ENCODE measurements around the gene SIRT5. TPM values are rescaled to one million over a fixed set of nuclear protein-coding genes. Genes with fewer than 3 reads are reported as not detected.

The SIRT5 gene
- total and polyA plus RNA-seq, 2 experiments from 2014 or later = 16.3 to 21.7 TPM

DNA sequence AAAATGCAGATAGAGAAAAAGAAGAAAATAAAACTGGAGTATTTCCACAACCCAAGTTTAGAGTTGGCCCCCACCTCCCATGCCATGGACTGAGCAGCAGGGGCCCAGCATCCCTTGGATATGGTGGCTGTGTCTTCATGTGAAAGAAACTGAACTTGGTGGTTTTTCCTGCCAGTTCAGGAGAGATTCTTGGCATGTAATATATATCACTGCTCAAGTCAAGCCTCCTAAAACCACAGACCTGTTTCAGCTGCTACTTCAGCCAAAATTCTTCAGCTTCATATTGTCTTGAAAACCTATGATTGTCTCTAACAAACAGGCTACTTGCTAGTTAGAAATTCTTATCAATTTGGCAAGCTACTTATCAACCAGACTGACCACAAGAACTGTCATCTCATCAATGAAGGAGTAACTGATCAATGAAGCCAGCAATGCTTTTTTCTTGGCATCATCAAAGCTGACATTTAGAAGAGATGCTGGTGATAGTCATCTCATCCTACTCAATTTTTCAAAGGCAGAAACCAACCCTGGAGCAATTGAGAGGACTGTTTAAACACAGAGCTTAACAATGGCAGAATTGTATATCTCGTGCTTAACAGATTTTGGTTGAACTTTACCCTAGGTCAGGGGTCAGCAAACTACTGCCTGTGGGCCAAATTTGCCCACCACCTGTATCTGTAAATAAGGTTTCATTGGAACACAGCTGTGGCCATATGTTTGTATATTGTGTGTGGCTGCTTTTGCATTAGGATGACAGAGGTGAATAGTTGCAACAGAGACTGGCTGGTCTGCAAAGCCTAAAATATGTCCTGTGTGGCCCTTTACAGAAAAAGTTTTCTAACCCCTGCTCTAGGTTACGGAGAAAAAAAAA lies 30.4 kb downstream of the SIRT5 start:
- Histone ChIP-seq H3K36me3 (peaks cover 31% of the 10 kb centered on the region), H3K9me3 (ENCODE audit: low read depth) (no peaks in the 10 kb centered on the region), H3K4me3 (no peak overlapping the region), H3K27ac (no peak overlapping the region), H3K4me1 (ENCODE audit: low read depth) (peaks cover 4% of the 10 kb centered on the region), H3K27me3 (no peaks in the 10 kb centered on the region)
- peak in 1 of 2 donors; percentile 9 for DNase-seq (ENCODE audit: low read depth in 1 of 2, low spot score in 1 of 2)
- TF ChIP-seq, protein P1, sequence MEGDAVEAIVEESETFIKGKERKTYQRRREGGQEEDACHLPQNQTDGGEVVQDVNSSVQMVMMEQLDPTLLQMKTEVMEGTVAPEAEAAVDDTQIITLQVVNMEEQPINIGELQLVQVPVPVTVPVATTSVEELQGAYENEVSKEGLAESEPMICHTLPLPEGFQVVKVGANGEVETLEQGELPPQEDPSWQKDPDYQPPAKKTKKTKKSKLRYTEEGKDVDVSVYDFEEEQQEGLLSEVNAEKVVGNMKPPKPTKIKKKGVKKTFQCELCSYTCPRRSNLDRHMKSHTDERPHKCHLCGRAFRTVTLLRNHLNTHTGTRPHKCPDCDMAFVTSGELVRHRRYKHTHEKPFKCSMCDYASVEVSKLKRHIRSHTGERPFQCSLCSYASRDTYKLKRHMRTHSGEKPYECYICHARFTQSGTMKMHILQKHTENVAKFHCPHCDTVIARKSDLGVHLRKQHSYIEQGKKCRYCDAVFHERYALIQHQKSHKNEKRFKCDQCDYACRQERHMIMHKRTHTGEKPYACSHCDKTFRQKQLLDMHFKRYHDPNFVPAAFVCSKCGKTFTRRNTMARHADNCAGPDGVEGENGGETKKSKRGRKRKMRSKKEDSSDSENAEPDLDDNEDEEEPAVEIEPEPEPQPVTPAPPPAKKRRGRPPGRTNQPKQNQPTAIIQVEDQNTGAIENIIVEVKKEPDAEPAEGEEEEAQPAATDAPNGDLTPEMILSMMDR (IDR thresholded peaks at IDR 0.05; ENCODE audit: low read depth, low read length) = no peak

DNA sequence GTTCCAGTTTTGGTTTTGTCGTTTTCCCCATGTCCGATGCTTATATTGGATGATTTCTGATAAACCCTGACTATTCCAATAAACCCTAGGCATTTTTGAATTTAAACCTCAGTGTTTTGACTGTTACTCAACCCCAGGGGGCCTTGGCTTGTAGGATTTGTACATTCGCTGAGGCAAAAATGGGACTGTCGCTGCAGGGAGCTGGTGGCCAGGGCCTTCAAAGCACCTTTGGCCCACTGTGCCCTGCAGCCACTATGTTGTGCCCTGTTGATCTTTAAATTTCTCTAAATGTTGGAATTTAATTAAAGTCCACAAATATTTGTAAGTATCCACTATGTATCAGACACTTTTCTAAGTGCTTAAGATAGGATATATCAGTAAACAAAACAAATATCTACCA lies 31.2 kb downstream of the SIRT5 start:
- Histone ChIP-seq H3K27ac (no peak overlapping the region), H3K4me1 (ENCODE audit: low read depth) (peaks cover 6% of the 10 kb centered on the region), H3K27me3 (no peaks in the 10 kb centered on the region), H3K4me3 (no peak overlapping the region), H3K36me3 (peaks cover 29% of the 10 kb centered on the region), H3K9me3 (ENCODE audit: low read depth) (no peaks in the 10 kb centered on the region)
- no peak for DNase-seq (ENCODE audit: low read depth in 1 of 2, low spot score in 1 of 2)
- TF ChIP-seq, protein P1 (IDR thresholded peaks at IDR 0.05; ENCODE audit: low read depth, low read length) = no peak

DNA sequence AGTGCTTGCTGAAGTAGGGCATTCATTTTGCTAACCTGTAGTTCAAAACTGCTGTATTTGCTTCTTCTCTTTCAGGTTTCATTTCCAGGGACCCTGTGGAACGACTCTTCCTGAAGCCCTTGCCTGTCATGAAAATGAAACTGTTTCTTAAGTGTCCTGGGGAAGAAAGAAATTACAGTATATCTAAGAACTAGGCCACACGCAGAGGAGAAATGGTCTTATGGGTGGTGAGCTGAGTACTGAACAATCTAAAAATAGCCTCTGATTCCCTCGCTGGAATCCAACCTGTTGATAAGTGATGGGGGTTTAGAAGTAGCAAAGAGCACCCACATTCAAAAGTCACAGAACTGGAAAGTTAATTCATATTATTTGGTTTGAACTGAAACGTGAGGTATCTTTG lies 37.3 kb downstream of the SIRT5 start:
- TF ChIP-seq, protein P1 (IDR thresholded peaks at IDR 0.05; ENCODE audit: low read depth, low read length) = no peak
- Histone ChIP-seq H3K4me1 (ENCODE audit: low read depth) (peaks cover 42% of the 10 kb centered on the region), H3K27ac (peak overlapping the region; percentile 87), H3K9me3 (ENCODE audit: low read depth) (no peaks in the 10 kb centered on the region), H3K36me3 (peaks cover 7% of the 10 kb centered on the region), H3K4me3 (no peak overlapping the region), H3K27me3 (no peaks in the 10 kb centered on the region)
- DNase-seq (ENCODE audit: low read depth in 1 of 2, low spot score in 1 of 2) = peak in 1 of 2 donors; percentile 64

DNA sequence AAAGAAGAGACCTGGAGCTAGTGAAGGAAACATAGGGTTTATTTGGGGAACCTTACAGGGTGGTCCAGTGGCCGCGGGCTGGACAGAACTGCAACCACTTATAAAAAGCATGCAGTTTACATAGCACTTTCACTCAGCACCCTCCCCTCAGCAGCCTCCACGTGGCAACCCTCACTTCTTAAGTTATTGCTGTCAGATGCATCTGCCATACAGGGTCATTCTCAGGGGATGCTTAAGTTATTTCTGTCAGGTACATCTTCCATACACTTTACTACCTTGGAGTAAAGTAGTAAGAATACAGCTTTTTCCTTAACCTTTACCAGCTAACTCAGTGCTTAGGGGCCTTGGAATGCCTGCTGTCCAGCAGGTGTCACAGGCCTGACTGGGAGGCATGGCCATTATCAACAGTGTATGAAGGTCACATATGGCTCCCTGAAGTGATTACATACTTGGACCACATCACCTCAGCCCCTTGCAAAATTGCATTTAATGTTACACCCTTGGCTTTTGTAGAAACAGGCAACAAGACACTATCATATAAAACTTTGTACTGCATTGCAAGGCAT lies 38.7 kb downstream of the SIRT5 start:
- Histone ChIP-seq H3K4me3 (no peak overlapping the region), H3K27ac (peak overlapping the region; percentile 47), H3K36me3 (peaks cover 10% of the 10 kb centered on the region), H3K4me1 (ENCODE audit: low read depth) (peaks cover 43% of the 10 kb centered on the region), H3K27me3 (no peaks in the 10 kb centered on the region), H3K9me3 (ENCODE audit: low read depth) (no peaks in the 10 kb centered on the region)
- DNase-seq (ENCODE audit: low read depth in 1 of 2, low spot score in 1 of 2) = peak in 1 of 2 donors; percentile 51
- TF ChIP-seq, protein P1 (IDR thresholded peaks at IDR 0.05; ENCODE audit: low read depth, low read length) = no peak

DNA sequence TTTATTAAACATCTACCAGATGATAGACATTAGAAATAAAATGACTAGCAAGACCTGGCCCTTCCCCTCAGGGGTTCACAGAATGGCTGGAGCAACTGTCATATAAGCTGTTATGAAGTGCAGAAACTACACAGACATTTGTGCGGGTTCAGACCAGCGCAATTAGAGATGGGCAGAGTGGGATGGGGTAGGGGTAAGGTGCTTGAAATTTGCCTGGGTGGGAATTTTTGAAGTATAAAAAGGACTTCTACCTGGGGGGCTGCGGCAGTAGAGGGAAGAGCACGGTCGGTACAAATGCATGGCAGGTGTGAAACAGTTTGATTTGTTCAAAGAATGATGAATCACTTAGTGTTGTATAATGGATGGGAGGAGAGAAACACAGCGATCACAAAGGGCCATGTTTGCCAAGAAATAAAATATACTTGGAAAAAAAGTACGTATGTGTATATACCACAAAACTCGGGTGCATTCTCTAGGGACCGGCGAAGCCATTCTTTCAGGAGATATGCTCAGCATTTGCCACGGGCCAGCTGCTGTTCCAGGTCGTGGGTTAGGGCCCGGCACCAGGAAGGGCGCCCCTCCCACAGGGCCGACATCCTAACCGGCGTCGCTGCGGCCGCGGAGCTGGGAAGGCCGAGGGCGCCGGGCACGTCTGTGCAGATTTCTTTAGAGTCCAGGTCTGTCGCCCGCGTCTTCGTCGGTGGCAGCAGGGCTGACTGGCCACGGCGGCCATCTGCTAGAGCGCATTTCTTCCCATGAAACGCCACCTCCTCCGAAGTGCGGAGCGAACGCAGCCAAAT lies 39.9 kb downstream of the SIRT5 start:
- H3K4me3 ChIP-seq = peak overlapping the region; percentile 88
- no peaks in the 10 kb centered on the region for H3K9me3 ChIP-seq (ENCODE audit: low read depth)
- no peaks in the 10 kb centered on the region for H3K27me3 ChIP-seq
- DNase-seq (ENCODE audit: low read depth in 1 of 2, low spot score in 1 of 2) = peak; percentile 67 to 71
- TF ChIP-seq, protein P1 (IDR thresholded peaks at IDR 0.05; ENCODE audit: low read depth, low read length) = no peak
- peaks cover 42% of the 10 kb centered on the region for H3K4me1 ChIP-seq (ENCODE audit: low read depth)
- H3K36me3 ChIP-seq = peaks cover 19% of the 10 kb centered on the region
- peak overlapping the region; percentile 61 for H3K27ac ChIP-seq

Measured in cardiac muscle cell (in vitro differentiated cells and primary cell).